ENCODE results near the gene CNOT10. TPM values are rescaled to one million over a fixed set of nuclear protein-coding genes. Genes with fewer than 3 reads are reported as not detected.

CNOT10 gene
- total RNA-seq, 1 donor from 2014 or later, result 7.6 TPM

- no peak for DNase-seq (ENCODE audit: low spot score in 2 of 2)
- intact Hi-C loops (cut with DNase I), result loop anchor here (5.0 kb wide), 1 partner anchor 112 kb away; the partner anchor contains the start of gene DYNC1LI1
- H3K4me3 ChIP-seq, result peak overlapping the region; percentile 75 to 95
- peak overlapping the region; percentile 86 to 89 for H3K27ac ChIP-seq
- H3K27me3 ChIP-seq, result no peaks in the 10 kb centered on the region
- no peak for TF ChIP-seq CTCF (IDR thresholded peaks at IDR 0.05)
- peaks cover 0 to 18% of the 10 kb centered on the region in 2 donors for H3K4me1 ChIP-seq
- no peaks in the 10 kb centered on the region for H3K9me3 ChIP-seq
- no peaks in the 10 kb centered on the region for H3K36me3 ChIP-seq
Observed at GRCh38 chr3:32684029-32684799, 774 bp upstream of the CNOT10 start.

GRCh38 chr3:32685543-32686185 lies 676 bp downstream of the CNOT10 start:
- Histone ChIP-seq H3K4me3 (peak overlapping the region; percentile 75 to 95), H3K36me3 (no peaks in the 10 kb centered on the region), H3K27me3 (no peaks in the 10 kb centered on the region), H3K9me3 (no peaks in the 10 kb centered on the region), H3K4me1 (peaks cover 0 to 18% of the 10 kb centered on the region in 2 donors), H3K27ac (peak overlapping the region; percentile 86 to 89)
- intact Hi-C loops (cut with DNase I), result no loop called here
- TF ChIP-seq CTCF (IDR thresholded peaks at IDR 0.05), result peak in 1 of 3 experiments; percentile 30
- DNase-seq (ENCODE audit: low spot score in 2 of 2), result no peak

GRCh38 chr3:32686713-32687112 lies 1.7 kb downstream of the CNOT10 start:
- DNase-seq (ENCODE audit: low spot score in 2 of 2), result no peak
- Histone ChIP-seq H3K9me3 (no peaks in the 10 kb centered on the region), H3K4me3 (no peak overlapping the region), H3K4me1 (peaks cover 0 to 18% of the 10 kb centered on the region in 2 donors), H3K27me3 (no peaks in the 10 kb centered on the region), H3K27ac (no peak overlapping the region), H3K36me3 (no peaks in the 10 kb centered on the region)
- intact Hi-C loops (cut with DNase I), result no loop called here
- no peak for TF ChIP-seq CTCF (IDR thresholded peaks at IDR 0.05)

GRCh38 chr3:32691847-32692246 lies 6.9 kb downstream of the CNOT10 start:
- H3K27ac ChIP-seq, result no peak overlapping the region
- DNase-seq (ENCODE audit: low spot score in 2 of 2), result no peak
- no peaks in the 10 kb centered on the region for H3K9me3 ChIP-seq
- H3K36me3 ChIP-seq, result no peaks in the 10 kb centered on the region
- intact Hi-C loops (cut with DNase I), result no loop called here
- H3K27me3 ChIP-seq, result no peaks in the 10 kb centered on the region
- TF ChIP-seq CTCF (IDR thresholded peaks at IDR 0.05), result no peak
- no peak overlapping the region for H3K4me3 ChIP-seq
- H3K4me1 ChIP-seq, result no peaks in the 10 kb centered on the region

GRCh38 chr3:32696523-32696922 lies 11.5 kb downstream of the CNOT10 start:
- DNase-seq (ENCODE audit: low spot score in 2 of 2), result no peak
- intact Hi-C loops (cut with DNase I), result no loop called here
- H3K27me3 ChIP-seq, result no peaks in the 10 kb centered on the region
- no peak overlapping the region for H3K4me3 ChIP-seq
- H3K27ac ChIP-seq, result no peak overlapping the region
- no peaks in the 10 kb centered on the region for H3K4me1 ChIP-seq
- no peak for TF ChIP-seq CTCF (IDR thresholded peaks at IDR 0.05)
- no peaks in the 10 kb centered on the region for H3K9me3 ChIP-seq
- H3K36me3 ChIP-seq, result no peaks in the 10 kb centered on the region
